HG03175 (cell line): ENCODE measurements around the gene GRIN2A.

Source experiments
- ATAC-seq: cut with Tn5 transposase; IDR thresholded peaks from one replicate; pipeline ENCODE4 v1.9.1; 2021; ENCODE audit warnings: mild to moderate bottlenecking, moderate library complexity; ENCODE audit not compliant: unreplicated experiment

The GRIN2A gene

DNA sequence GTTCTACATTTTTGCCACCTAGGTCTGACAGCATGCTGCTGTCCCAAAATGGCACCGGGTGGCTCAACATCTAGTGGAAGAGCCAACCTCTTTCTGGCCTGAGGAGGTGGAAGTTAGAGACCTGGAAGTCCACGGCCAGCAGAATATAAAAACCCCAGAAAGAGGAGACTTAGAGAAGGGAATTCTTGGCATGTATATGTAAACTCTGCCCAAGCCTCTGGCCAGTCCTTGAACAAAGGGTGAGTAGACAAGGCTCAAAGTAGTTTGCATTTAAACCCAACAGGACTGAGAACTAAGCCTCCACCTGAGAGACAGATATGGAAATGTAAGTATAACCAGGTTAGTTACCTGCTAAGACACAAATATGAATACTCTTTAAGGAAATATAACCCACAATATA lies 210.3 kb downstream of the GRIN2A start:
- ATAC-seq = no peak

GRCh38 chr16:9970796-9971195 lies 211.4 kb downstream of the GRIN2A start:
- ATAC-seq = no peak

DNA sequence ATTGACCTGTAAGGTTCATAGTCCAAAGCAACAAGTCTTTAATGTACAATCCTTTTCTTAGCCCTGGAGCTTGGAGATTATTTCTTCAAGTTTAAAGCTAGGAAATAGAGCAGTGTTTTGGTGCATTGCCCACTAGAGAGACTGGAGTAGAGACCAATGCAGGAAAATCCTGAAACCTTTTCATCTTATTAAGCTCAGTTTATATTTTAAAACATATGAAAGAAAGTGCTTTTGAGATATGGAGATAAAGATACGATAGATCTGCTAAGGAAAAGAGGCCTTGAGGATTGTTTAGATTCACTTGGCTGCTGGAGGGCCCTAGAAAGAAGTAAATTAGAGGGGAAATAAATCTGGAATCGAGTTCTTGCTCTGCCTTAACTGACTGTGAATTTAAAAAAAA lies 212.0 kb downstream of the GRIN2A start:
- no peak for ATAC-seq

GRCh38 chr16:9969580-9969979 lies 212.6 kb downstream of the GRIN2A start:
- ATAC-seq = no peak

- ATAC-seq = peak; percentile 77
These were observed 215.6 kb downstream of the GRIN2A start for GRCh38 chr16:9966569-9967157.

- no peak for ATAC-seq
These were observed 217.1 kb downstream of the GRIN2A start for GRCh38 chr16:9965079-9965478.

- ATAC-seq = no peak
These were observed 217.8 kb downstream of the GRIN2A start for GRCh38 chr16:9964426-9964825.

- no peak for ATAC-seq
These were observed 224.8 kb downstream of the GRIN2A start for GRCh38 chr16:9957433-9957832.

- no peak for ATAC-seq
These were observed 225.2 kb downstream of the GRIN2A start for GRCh38 chr16:9957002-9957401.

DNA sequence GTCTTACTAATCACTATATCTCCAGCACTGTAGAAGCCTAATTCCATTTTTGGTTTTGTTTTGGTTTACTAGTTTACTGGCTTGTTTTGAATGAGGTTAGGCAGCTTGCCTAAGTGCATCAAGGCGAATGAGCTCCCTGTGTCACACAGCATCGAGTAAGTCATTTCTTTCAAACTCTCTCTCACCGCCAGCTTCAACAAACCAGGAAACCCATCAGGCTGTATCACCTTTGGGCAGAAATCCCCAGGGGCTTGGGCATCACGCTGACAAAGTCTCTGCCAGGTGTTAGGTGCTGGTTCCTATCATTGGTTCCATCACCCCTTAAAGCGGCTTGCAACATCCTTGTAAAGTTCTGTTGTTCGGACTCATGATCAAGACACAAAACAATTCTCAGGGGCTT lies 226.6 kb downstream of the GRIN2A start:
- no peak for ATAC-seq

GRCh38 chr16:9953908-9954570 lies 228.2 kb downstream of the GRIN2A start:
- no peak for ATAC-seq

GRCh38 chr16:9950658-9951057 lies 231.6 kb downstream of the GRIN2A start:
- ATAC-seq = no peak

- no peak for ATAC-seq
These were observed 232.8 kb downstream of the GRIN2A start for GRCh38 chr16:9949396-9949795.

GRCh38 chr16:9948933-9949332 lies 233.3 kb downstream of the GRIN2A start:
- no peak for ATAC-seq

DNA sequence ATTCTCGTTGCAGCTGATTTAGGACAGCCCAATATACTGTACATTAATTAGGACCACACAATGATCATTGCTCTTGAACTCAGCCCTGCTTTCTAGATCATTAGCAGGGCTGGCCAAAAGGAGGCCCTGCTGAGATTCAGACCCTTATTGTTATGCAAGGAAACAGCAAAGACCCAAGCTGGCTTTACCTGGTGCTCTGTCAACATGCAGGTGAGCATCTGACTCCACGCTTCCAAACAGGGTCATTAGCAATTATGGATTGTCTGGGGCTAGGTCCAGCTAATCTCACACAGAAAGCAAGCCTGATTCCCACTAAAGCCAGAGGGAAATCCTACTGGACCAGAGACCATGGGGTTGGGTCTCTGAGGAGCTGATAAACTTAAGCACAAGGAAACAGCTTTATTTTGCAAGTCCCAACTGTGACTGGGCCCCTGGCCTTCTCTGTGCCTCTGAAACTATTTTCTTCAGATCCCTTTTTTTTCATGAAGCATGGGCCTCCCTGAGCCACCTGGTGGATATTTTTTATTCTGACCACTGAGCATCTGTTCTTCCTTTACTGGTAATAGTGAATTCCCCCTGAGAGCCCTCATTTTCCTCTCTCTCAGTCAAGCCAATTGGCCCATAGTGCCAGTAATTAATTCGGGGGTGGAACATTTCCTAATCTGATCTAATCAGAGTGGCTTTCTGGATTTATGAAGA lies 236.1 kb downstream of the GRIN2A start:
- ATAC-seq = no peak

DNA sequence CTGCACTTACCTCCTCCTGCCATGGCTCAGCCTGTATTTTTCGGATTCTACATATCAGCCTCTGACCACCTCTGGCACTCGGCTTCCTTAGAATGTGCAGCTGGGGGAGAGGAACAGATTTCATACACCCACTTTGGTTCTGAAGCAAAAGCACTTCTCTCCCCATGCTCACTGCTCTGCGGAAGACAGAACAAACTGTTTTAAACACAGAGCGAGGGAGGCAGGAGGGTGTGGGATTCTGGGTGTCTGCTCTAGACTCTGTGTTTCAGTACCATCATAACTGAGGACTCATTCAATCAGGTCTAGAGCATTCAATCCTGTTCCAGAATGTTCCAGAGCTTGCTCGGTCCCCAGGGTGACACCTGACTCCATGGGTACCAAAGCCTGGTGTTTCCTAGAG lies 239.1 kb downstream of the GRIN2A start:
- ATAC-seq = no peak

DNA sequence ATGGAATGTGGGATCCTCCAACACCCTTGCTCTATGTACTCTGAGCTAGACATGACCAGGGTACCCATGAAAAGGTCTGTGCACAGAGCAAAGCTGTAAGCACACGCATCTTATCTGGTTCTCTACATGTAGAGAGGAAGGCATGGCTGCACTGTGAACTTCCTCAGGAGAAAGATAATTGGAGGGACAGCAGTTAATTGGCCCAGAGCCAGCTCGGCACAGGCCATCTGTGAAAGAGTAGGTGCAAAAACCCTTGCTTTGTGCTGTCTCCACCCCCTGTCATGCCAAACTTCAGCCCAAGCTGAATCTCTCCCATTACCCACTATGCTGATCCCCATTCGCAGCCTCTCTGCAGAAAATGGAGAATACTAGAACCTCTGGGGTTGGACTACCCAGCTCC lies 241.0 kb downstream of the GRIN2A start:
- ATAC-seq = no peak

GRCh38 chr16:9934723-9935508 lies 247.3 kb downstream of the GRIN2A start:
- ATAC-seq = no peak

DNA sequence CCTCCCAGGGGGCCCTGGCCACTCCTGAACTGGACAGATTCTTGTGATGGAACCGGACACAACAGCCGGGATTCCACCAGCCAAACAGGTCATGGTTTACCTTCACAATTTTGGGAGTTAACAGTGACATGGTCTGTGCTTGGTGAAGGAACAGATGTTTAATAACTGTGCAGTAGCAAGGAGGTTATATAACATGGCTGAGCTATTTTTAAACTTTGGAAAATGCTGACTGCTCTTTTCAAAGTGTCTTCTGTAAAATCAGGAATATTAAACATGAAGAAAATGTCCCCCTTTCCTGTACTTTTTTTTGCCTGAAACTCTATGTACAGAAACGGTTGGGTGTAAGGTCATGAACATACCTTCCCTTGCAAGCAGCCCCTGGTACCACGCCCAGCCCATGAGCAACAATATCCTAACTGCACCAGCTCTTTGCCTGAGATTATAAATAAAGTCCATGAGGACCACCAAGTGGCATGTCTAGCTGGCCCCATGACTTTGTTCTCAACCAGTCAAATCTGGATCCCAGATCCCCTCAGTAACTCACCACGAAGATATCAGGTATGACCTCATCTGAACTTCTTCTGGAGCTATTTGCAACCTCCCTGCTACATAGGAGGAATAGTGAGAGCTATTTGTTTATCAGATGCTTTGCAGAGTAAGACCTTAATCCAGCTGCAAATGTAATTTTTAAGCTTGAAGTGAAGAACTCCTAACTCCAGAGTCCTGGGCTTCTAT lies 249.1 kb downstream of the GRIN2A start:
- ATAC-seq = no peak

DNA sequence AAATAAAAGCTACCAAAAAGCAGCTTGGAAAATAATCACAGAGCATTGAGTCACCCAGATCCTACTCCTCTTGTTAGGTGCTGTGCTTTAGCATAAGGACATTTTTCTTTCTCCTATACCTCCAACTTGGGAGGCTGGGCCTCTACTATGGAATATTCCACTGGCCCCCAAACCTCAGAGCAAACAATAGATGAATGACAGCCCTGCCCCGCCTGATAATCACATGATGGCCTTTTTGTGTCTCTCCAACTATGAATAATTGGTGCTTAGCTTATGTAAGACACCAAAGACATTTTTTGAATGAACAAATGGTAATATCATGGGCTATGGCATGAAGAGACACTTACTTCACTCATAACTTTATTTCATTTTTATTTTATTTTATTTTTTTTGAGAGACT lies 250.2 kb downstream of the GRIN2A start:
- ATAC-seq = no peak

DNA sequence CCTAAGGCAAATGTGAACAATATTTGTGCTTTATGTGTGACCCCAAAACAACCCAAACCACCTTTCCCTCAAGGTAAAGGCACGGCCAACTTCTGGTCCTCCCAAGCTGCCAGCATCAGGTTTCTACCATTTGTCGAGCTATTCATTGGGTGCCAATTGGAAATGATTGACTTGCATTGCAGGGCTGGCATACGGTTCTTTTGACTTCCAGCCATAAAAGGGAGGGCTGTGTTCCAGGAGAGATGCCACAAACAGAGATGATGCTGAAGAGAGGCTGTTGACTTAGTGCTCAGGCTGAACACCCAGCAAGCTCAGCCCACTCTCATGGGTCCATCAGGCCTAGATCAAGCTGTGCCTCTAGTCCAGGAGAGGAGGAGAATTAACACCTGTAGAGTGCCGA lies 252.4 kb downstream of the GRIN2A start:
- no peak for ATAC-seq
